GM12878 (cell line): ENCODE results near the gene OVCA2. TPM values are rescaled to one million over a fixed set of nuclear protein-coding genes. Genes with fewer than 3 reads are reported as not detected.

Experiments
- ASH2L ChIP-seq: fragments of 300-600, 200-600 bp; sonication (generic); IDR thresholded peaks from 2 replicates; pipeline ENCODE4 v1.6.1; 2017; ENCODE audit warnings: low read depth, mild to moderate bottlenecking, borderline replicate concordance
- ATF3 ChIP-seq: IDR thresholded peaks from 2 replicates; pipeline ENCODE4 v1.6.1; 2011; ENCODE audit warnings: low read depth, mild to moderate bottlenecking, low read length, moderate library complexity, borderline replicate concordance; ENCODE audit errors: extremely low read depth
- BRCA1 ChIP-seq: IDR thresholded peaks from 2 replicates; pipeline ENCODE4 v1.6.1; 2011; ENCODE audit warnings: low read depth, low read length, improper control_type of control experiment
- DPF2 ChIP-seq: fragments of 450-650 bp; IDR thresholded peaks from 2 replicates; pipeline ENCODE4 v1.6.1; 2017; ENCODE audit warnings: mild to moderate bottlenecking
- HDGF ChIP-seq: fragments of 450-650 bp; IDR thresholded peaks from 2 replicates; pipeline ENCODE4 v1.6.1; 2016; ENCODE audit warnings: antibody characterized with exemption
- IKZF1 ChIP-seq: fragments of 450-650 bp; conservative IDR thresholded peaks from 2 replicates; pipeline ENCODE4 v1.6.1; 2017; ENCODE audit warnings: antibody characterized with exemption, mild to moderate bottlenecking
- LARP7 ChIP-seq: fragments of 450-650 bp; IDR thresholded peaks from 2 replicates; pipeline ENCODE4 v1.6.1; 2017; ENCODE audit warnings: mild to moderate bottlenecking
- MLLT1 ChIP-seq: fragments of 450-650 bp; IDR thresholded peaks from 2 replicates; pipeline ENCODE4 v1.6.1; 2016; ENCODE audit warnings: mild to moderate bottlenecking
- MYC ChIP-seq: IDR thresholded peaks from 2 replicates; pipeline ENCODE4 v1.6.1; 2011; ENCODE audit warnings: mild to moderate bottlenecking, low read length, moderate library complexity, inconsistent platforms; ENCODE audit not compliant: insufficient read depth, insufficient replicate concordance, insufficient read length, severe bottlenecking
- NFYA ChIP-seq: IDR thresholded peaks from 2 replicates; pipeline ENCODE4 v1.6.1; 2011; ENCODE audit warnings: low read depth, mild to moderate bottlenecking, low read length, improper control_type of control experiment, borderline replicate concordance
- NR2C2 ChIP-seq: IDR thresholded peaks from 2 replicates; pipeline ENCODE4 v1.6.1; 2011; ENCODE audit warnings: borderline replicate concordance, low read depth; ENCODE audit not compliant: control insufficient read depth, insufficient read length
- NR2F1 ChIP-seq: fragments of 450-650 bp; conservative IDR thresholded peaks from 2 replicates; pipeline ENCODE4 v1.6.1; 2017; ENCODE audit warnings: mild to moderate bottlenecking
- PML ChIP-seq: IDR thresholded peaks from 2 replicates; pipeline ENCODE4 v1.6.1; 2012; ENCODE audit warnings: low read length, inconsistent platforms
- RBBP5 ChIP-seq: fragments of 200-600 bp; sonication (generic); conservative IDR thresholded peaks from 2 replicates; pipeline ENCODE4 v1.6.1; 2016
- REST ChIP-seq: IDR thresholded peaks from 2 replicates; pipeline ENCODE4 v1.6.1; 2012; ENCODE audit warnings: mild to moderate bottlenecking, low read depth, low read length
- STAT3 ChIP-seq: IDR thresholded peaks from 2 replicates; pipeline ENCODE4 v1.6.1; 2011; ENCODE audit warnings: low read depth, low read length, improper control_type of control experiment
- TCF3 ChIP-seq: IDR thresholded peaks from 2 replicates; pipeline ENCODE4 v1.6.1; 2012; ENCODE audit warnings: low read depth, mild to moderate bottlenecking, low read length, borderline replicate concordance; ENCODE audit not compliant: insufficient read depth
- TCF7 ChIP-seq: IDR thresholded peaks from 2 replicates; pipeline ENCODE4 v1.6.1; 2014; ENCODE audit warnings: antibody characterized with exemption, borderline replicate concordance
- USF2 ChIP-seq: IDR thresholded peaks from 2 replicates; pipeline ENCODE4 v1.6.1; 2011; ENCODE audit warnings: low read depth, low read length, improper control_type of control experiment, borderline replicate concordance
- ZBTB4 ChIP-seq: fragments of 450-650 bp; formaldehyde crosslinking; IDR thresholded peaks from 2 replicates; pipeline ENCODE4 v1.4.0; 2022; ENCODE audit warnings: mild to moderate bottlenecking, moderate library complexity
- ZNF24 ChIP-seq: fragments of 450-650 bp; IDR thresholded peaks from 2 replicates; pipeline ENCODE4 v1.6.1; 2017; ENCODE audit warnings: antibody characterized with exemption, mild to moderate bottlenecking
- polyA plus RNA-seq, 11 experiments: library from polyadenylated mRNA; depleted of rRNA in 4 of 11; unstranded in 6 of 11; stranded (reverse) in 5 of 11; fragments of >200 nt; fragmentation: Nextera tagmentation in 4 of 11; fragmentation: Illumina TruSeq in 1 of 11; extraction: Ambion mirVana in 4 of 11; extraction: Trizol in 1 of 11; gene quantifications; 1 replicate in 1 of 11; 2 replicates in 10 of 11; pipeline versions ENCODE4 v1.2.1 to v1.2.3, GENCODE V29; 2011 to 2016; ENCODE audit warnings: inconsistent platforms in 2 of 11, missing spikeins in 2 of 11, low read depth in 1 of 11
- total RNA-seq, 4 experiments: library from RNA; depleted of rRNA in 3 of 4; stranded (reverse); fragments of >200 nt in 3 of 4; fragmentation: Illumina TruSeq in 1 of 4; extraction: Trizol in 1 of 4; gene quantifications; 2 replicates each; pipeline versions ENCODE4 v1.2.1 to v1.2.3, GENCODE V29; 2013 to 2021

OVCA2 gene
- total and polyA plus RNA-seq, 10 of the 15 experiments (the other 5 are each of a cell fraction or from before 2014, with no cell fraction given) = 6.1 to 75.3 (median 40.7) TPM

GRCh38 chr17:2087597-2088211, 45.9 kb downstream of the OVCA2 start (continued):
- no peak for TF ChIP-seq ATF3
- TF ChIP-seq LARP7 = 0 out of 2 replicates have a peak, but pooled peaks have one; percentile 14
- no peak for TF ChIP-seq MYC
- peak; percentile 86; the same call in 1 of the 2 replicates for TF ChIP-seq MLLT1
- no peak for TF ChIP-seq RBBP5
- no peak for TF ChIP-seq PML
- TF ChIP-seq NFYA = no peak
- TF ChIP-seq NR2C2 = peak; percentile 69
- no peak for TF ChIP-seq ASH2L
- no peak for TF ChIP-seq HDGF
- TF ChIP-seq DPF2 = peak; percentile 94
- TF ChIP-seq NR2F1 = peak; percentile 100
- TF ChIP-seq STAT3 = 0 out of 2 replicates have a peak, but pooled peaks have one; percentile 26
- 0 out of 2 replicates have a peak, but pooled peaks have one; percentile 28 for TF ChIP-seq ZNF24
- TF ChIP-seq IKZF1 = peak; percentile 99
- no peak for TF ChIP-seq BRCA1
- no peak for TF ChIP-seq USF2
- peak; percentile 34; the same call in 1 of the 2 replicates for TF ChIP-seq REST
- TF ChIP-seq TCF7 = no peak; the same call in none of the 2 replicates
- TF ChIP-seq ZBTB4 (CRISPR knock-in tag) = no peak
- TF ChIP-seq TCF3 = peak; percentile 99
